HepG2 (cell line): ENCODE data around the gene EOGT. TPM values are rescaled to one million over a fixed set of nuclear protein-coding genes. Genes with fewer than 3 reads are reported as not detected.

Source experiments
- CERS6 ChIP-seq: sonication (generic); formaldehyde crosslinking; IDR thresholded peaks from 2 replicates; pipeline ENCODE4 v1.5.0; 2020; ENCODE audit warnings: missing genetic modification reagents
- DDIT3 ChIP-seq: sonication (generic); formaldehyde crosslinking; IDR thresholded peaks from 2 replicates; pipeline ENCODE4 v1.4.0; 2020; ENCODE audit warnings: mild to moderate bottlenecking, missing genetic modification reagents
- DMAP1 ChIP-seq: IDR thresholded peaks from 2 replicates; pipeline ENCODE4 v1.6.1; 2016
- E2F1 ChIP-seq: sonication (generic); formaldehyde crosslinking; IDR thresholded peaks from 2 replicates; pipeline ENCODE4 v1.5.0; 2020; ENCODE audit warnings: missing genetic modification reagents
- FOXO1 ChIP-seq: sonication (generic); formaldehyde crosslinking; IDR thresholded peaks from 2 replicates; pipeline ENCODE4 v1.4.0; 2020; ENCODE audit warnings: missing genetic modification reagents
- IRF2 ChIP-seq: IDR thresholded peaks from 2 replicates; pipeline ENCODE4 v1.6.1; 2018; ENCODE audit warnings: missing genetic modification reagents, missing compliant biosample characterization
- KLF15 ChIP-seq: sonication (generic); formaldehyde crosslinking; IDR thresholded peaks from 2 replicates; pipeline ENCODE4 v1.8.1; 2023; ENCODE audit warnings: borderline replicate concordance, mild to moderate bottlenecking, inconsistent platforms, missing genetic modification reagents, mixed read lengths
- KLF6 ChIP-seq: IDR thresholded peaks from 2 replicates; pipeline ENCODE4 v1.8.0; 2016; ENCODE audit warnings: missing biosample characterization, missing genetic modification reagents
- NCOA2 ChIP-seq: sonication (generic); formaldehyde crosslinking; IDR thresholded peaks from 2 replicates; pipeline ENCODE4 v1.8.0; 2022; ENCODE audit warnings: inconsistent platforms
- NFE2L1 ChIP-seq: sonication (generic); formaldehyde crosslinking; IDR thresholded peaks from 2 replicates; pipeline ENCODE4 v1.4.0; 2020; ENCODE audit warnings: missing genetic modification reagents, mild to moderate bottlenecking, borderline replicate concordance
- NFRKB ChIP-seq: fragments of 450-650 bp; IDR thresholded peaks from 2 replicates; pipeline ENCODE4 v1.6.1; 2017
- PAWR ChIP-seq: sonication (generic); formaldehyde crosslinking; IDR thresholded peaks from 2 replicates; pipeline ENCODE4 v1.4.0; 2020; ENCODE audit warnings: missing genetic modification reagents, mild to moderate bottlenecking, borderline replicate concordance
- PRDM4 ChIP-seq: sonication (generic); formaldehyde crosslinking; IDR thresholded peaks from 2 replicates; pipeline ENCODE4 v1.9.0; 2021; ENCODE audit warnings: missing genetic modification reagents, borderline replicate concordance
- SAFB2 ChIP-seq: sonication (generic); formaldehyde crosslinking; IDR thresholded peaks from 2 replicates; pipeline ENCODE4 v1.5.1; 2020; ENCODE audit warnings: missing genetic modification reagents, low read depth, mild to moderate bottlenecking, borderline replicate concordance
- SIN3A ChIP-seq: IDR thresholded peaks from 2 replicates; pipeline ENCODE4 v1.6.1; 2011; ENCODE audit warnings: low read depth, mild to moderate bottlenecking, control low read depth, low read length, borderline replicate concordance
- SOX13 ChIP-seq, 3 experiments: fragments of 450-650 bp in 1 of 3; sonication (generic) in 1 of 3; formaldehyde crosslinking in 1 of 3; IDR thresholded peaks in 2 of 3; conservative IDR thresholded peaks in 1 of 3; 2 replicates each; pipeline versions ENCODE4 v1.5.0 to v1.6.1; 2016 to 2020; ENCODE audit warnings: antibody characterized with exemption in 1 of 3, mild to moderate bottlenecking in 1 of 3, missing compliant biosample characterization in 1 of 3, missing genetic modification reagents in 1 of 3, moderate library complexity in 1 of 3
- TEAD3 ChIP-seq: optimal IDR thresholded peaks from 2 replicates; pipeline ENCODE3; 2016; ENCODE audit warnings: borderline replicate concordance
- ZMAT5 ChIP-seq: sonication (generic); formaldehyde crosslinking; IDR thresholded peaks from 2 replicates; pipeline ENCODE4 v1.5.0; 2020; ENCODE audit warnings: mild to moderate bottlenecking, low read depth, missing genetic modification reagents, borderline replicate concordance
- ZNF414 ChIP-seq: sonication (generic); formaldehyde crosslinking; IDR thresholded peaks from 2 replicates; pipeline ENCODE4 v1.5.0; 2020; ENCODE audit warnings: missing genetic modification reagents
- ZNF468 ChIP-seq: sonication (generic); formaldehyde crosslinking; IDR thresholded peaks from 2 replicates; pipeline ENCODE4 v1.8.0; 2022; ENCODE audit warnings: mild to moderate bottlenecking, moderate library complexity, missing genetic modification reagents
- ZNF496 ChIP-seq: sonication (generic); formaldehyde crosslinking; IDR thresholded peaks from 2 replicates; pipeline ENCODE4 v1.8.1; 2023; ENCODE audit warnings: mild to moderate bottlenecking, moderate library complexity, missing genetic modification reagents; ENCODE audit not compliant: insufficient replicate concordance
- ZNF501 ChIP-seq: sonication (generic); formaldehyde crosslinking; IDR thresholded peaks from 2 replicates; pipeline ENCODE4 v1.5.1; 2020; ENCODE audit warnings: mild to moderate bottlenecking, moderate library complexity, missing genetic modification reagents
- ZNF547 ChIP-seq: sonication (generic); formaldehyde crosslinking; IDR thresholded peaks from 2 replicates; pipeline ENCODE4 v1.5.1; 2020; ENCODE audit warnings: mild to moderate bottlenecking, missing genetic modification reagents
- ZNF816 ChIP-seq: sonication (generic); formaldehyde crosslinking; IDR thresholded peaks from 2 replicates; pipeline ENCODE4 v1.8.0; 2022; ENCODE audit warnings: missing genetic modification reagents, mild to moderate bottlenecking, borderline replicate concordance
- polyA plus RNA-seq, 8 experiments: library from polyadenylated mRNA; depleted of rRNA in 3 of 8; stranded (reverse) in 7 of 8; unstranded in 1 of 8; fragments of >200 nt; fragmentation: Illumina TruSeq in 4 of 8; extraction: Trizol in 4 of 8; gene quantifications; 2 replicates each; pipeline versions ENCODE4 v1.2.1 to v1.2.3, GENCODE V29; 2011 to 2016; ENCODE audit warnings: low read depth in 4 of 8, missing spikeins in 1 of 8, mixed read lengths in 1 of 8; ENCODE audit not compliant: insufficient read depth in 1 of 8
- total RNA-seq, 5 experiments: library from RNA; depleted of rRNA; stranded (reverse); fragments of >200 nt; fragmentation: Illumina TruSeq; extraction: Trizol; gene quantifications; 2 replicates each; pipeline ENCODE4 v1.2.3, GENCODE V29; 2016; ENCODE audit warnings: low read depth in 1 of 5

Gene EOGT
- total and polyA plus RNA-seq, 2 of the 13 experiments (the other 11 are each of a cell fraction or from before 2014, with no cell fraction given) = 4.5 to 18.6 TPM

- no peak for TF ChIP-seq ZMAT5 (CRISPR knock-in tag)
- peak; percentile 59 for TF ChIP-seq FOXO1 (CRISPR knock-in tag)
- peak; percentile 89 for TF ChIP-seq ZNF547 (CRISPR knock-in tag)
- TF ChIP-seq NFE2L1 (CRISPR knock-in tag) = no peak
- TF ChIP-seq TEAD3 = no peak
- peak; percentile 71; the same call in 1 of the 2 replicates for TF ChIP-seq E2F1
- no peak for TF ChIP-seq NFRKB
- no peak for TF ChIP-seq ZNF468 (CRISPR knock-in tag)
- 0 out of 2 replicates have a peak, but pooled peaks have one; percentile 30 for TF ChIP-seq SAFB2 (CRISPR knock-in tag)
- TF ChIP-seq ZNF414 (CRISPR knock-in tag) = peak; percentile 56; the same call in 1 of the 2 replicates
- no peak for TF ChIP-seq SOX13 (IDR thresholded peaks at IDR 0.05)
- no peak for TF ChIP-seq SOX13 (CRISPR knock-in tag; conservative IDR thresholded peaks at IDR 0.05 in 1 of 2, IDR thresholded peaks at IDR 0.05 in 1 of 2)
- TF ChIP-seq CERS6 = no peak
- no peak for TF ChIP-seq PRDM4
- TF ChIP-seq IRF2 = peak; percentile 75; the same call in 1 of the 2 replicates
- no peak for TF ChIP-seq SIN3A
- no peak for TF ChIP-seq DDIT3 (CRISPR knock-in tag)
- TF ChIP-seq ZNF496 = no peak
- TF ChIP-seq ZNF816 = no peak
- no peak for TF ChIP-seq NCOA2 (CRISPR knock-in tag)
- peak; percentile 69 for TF ChIP-seq ZNF501 (CRISPR knock-in tag)
- TF ChIP-seq DMAP1 (CRISPR knock-in tag) = peak; percentile 78
- 0 out of 2 replicates have a peak, but pooled peaks have one; percentile 14 for TF ChIP-seq KLF15
- peak; percentile 86 for TF ChIP-seq KLF6 (CRISPR knock-in tag)
- TF ChIP-seq PAWR (CRISPR knock-in tag) = no peak
Observed at GRCh38 chr3:69013253-69014021, at the start of gene EOGT (continued).
